Ovary (tissue), 9 donors: ENCODE results near the gene WNT5A. TPM values are rescaled to one million over a fixed set of nuclear protein-coding genes. Genes with fewer than 3 reads are reported as not detected.

Source experiments
- DNase-seq, 5 donors: peaks; one replicate each; pipeline ENCODE4 v3.0.0-alpha.2; 2019 to 2020
- H3K27ac ChIP-seq, 2 donors: fragments of 200-600 bp; one replicate each; pipeline versions ENCODE4 v1.5.1 to v1.8.0; 2019 to 2022
- H3K27me3 ChIP-seq: fragments of 200-600 bp; one replicate; pipeline ENCODE4 v1.8.0; 2022
- H3K36me3 ChIP-seq: fragments of 200-600 bp; sonication (generic); one replicate; pipeline ENCODE4 v1.5.1; 2019
- H3K4me1 ChIP-seq: one replicate; pipeline ENCODE4 v1.8.1; 2013; ENCODE audit warnings: mild to moderate bottlenecking, moderate library complexity; ENCODE audit not compliant: insufficient read depth
- H3K4me3 ChIP-seq: fragments of 200-600 bp; sonication (generic); one replicate; pipeline ENCODE4 v1.5.1; 2017
- H3K9me3 ChIP-seq, 2 donors: fragments of 200-600 bp in 1 of 2; sonication (generic) in 1 of 2; one replicate each; pipeline versions ENCODE4 v1.5.1 to v1.8.1; 2013 to 2019; ENCODE audit warnings: mild to moderate bottlenecking in 1 of 2, moderate library complexity in 1 of 2
- EP300 ChIP-seq: sonication (generic); formaldehyde crosslinking; IDR thresholded peaks from one replicate; pipeline ENCODE4 v1.6.1; 2017; ENCODE audit warnings: antibody characterized with exemption
- POLR2A ChIP-seq: fragments of 450-650 bp; IDR thresholded peaks from one replicate; pipeline ENCODE4 v1.6.1; 2017; ENCODE audit warnings: antibody characterized with exemption, mild to moderate bottlenecking, moderate library complexity
- WGBS, 3 donors: extraction: QIAGEN DNeasy Blood & Tissue Kit in 1 of 3; methylation state at CpG; one replicate each; pipeline versions ENCODE4 v1.1.5 to v1.1.7; 2013 to 2017; 5-methylcytosine and 5-hydroxymethylcytosine counted together
- intact Hi-C, 4 donors: fragments of 100-400 bp; cut with DNase I; formaldehyde crosslinking; loops; one replicate each; pipeline versions ENCODE4 v1.11.0 to v1.15.1; 2022 to 2023
- polyA plus RNA-seq, 2 donors: library from polyadenylated mRNA; stranded (reverse); fragments of 200-250 nt in 1 of 2; fragments of 350-450 nt in 1 of 2; fragmentation: Illumina TruSeq in 1 of 2; extraction: RNeasy Lipid Tissue Mini Kit (QIAGEN cat#74804) in 1 of 2; gene quantifications; one replicate each; pipeline ENCODE4 v1.2.3, GENCODE V29; 2013 to 2014
- total RNA-seq, 7 donors: library from RNA; depleted of rRNA in 2 of 7; stranded (reverse); fragments of >200 nt in 2 of 7; fragmentation: NEBNext Ultra II Directional in 3 of 7; extraction: Animal tissue kit (Norgen Biotek cat#: 25700) in 3 of 7; gene quantifications; one replicate each; pipeline versions ENCODE4 v1.1.0 to v1.2.4, GENCODE V29; 2016 to 2023
- TF ChIP-seq, protein P1 (sequence below), 3 donors: fragments of 450-650 bp in 2 of 3; fragments of 200-600 bp in 1 of 3; IDR thresholded peaks; one replicate each; pipeline versions ENCODE4 v1.5.1 to v1.8.0; 2016 to 2022; ENCODE audit warnings: antibody characterized with exemption in 3 of 3, mild to moderate bottlenecking in 1 of 3
- donor health status: DM: no; HTN: no; CAD: no; lungs with moderate emphysema.
- donor health status: DM: no; HTN: no; CAD: no.
- donor health status: Bipolar disorder and iron deficiency.
- donor health status: DM: yes; HTN: yes; CAD: no.
- donor health status: DM: no; HTN: no; CAD: no.
- donor health status: DM: yes; HTN: yes; CAD: no.

Gene WNT5A
- total and polyA plus RNA-seq, 9 donors = 10.1 to 26.9 (median 18.3) TPM

DNA sequence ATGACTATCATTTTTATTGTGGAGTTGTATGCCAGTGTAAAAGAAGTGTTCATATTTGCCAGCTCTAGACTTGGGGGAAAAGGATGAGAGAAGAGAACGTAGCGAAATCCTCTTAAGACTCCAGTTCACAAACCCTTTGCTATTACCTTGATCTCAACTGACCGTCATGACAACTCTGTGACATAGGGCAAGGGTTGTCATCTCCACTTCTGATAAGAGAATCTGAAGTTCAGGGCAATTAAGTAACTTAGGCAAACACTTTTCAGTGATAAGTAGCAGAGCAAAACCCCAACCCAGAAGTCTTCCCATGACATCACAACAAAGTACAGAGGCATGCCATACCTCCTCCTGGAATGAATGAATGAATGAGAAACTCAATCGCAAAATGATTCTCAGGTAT is 40.3 kb upstream of the WNT5A start:
- no peak for DNase-seq
- Histone ChIP-seq H3K9me3 (no peaks in the 10 kb centered on the region), H3K4me1 (peaks cover 2% of the 10 kb centered on the region), H3K27ac (no peak overlapping the region), H3K27me3 (no peaks in the 10 kb centered on the region), H3K36me3 (no peaks in the 10 kb centered on the region), H3K4me3 (no peak overlapping the region)
- TF ChIP-seq EP300 (no peak), POLR2A (no peak)
- TF ChIP-seq, protein P1, sequence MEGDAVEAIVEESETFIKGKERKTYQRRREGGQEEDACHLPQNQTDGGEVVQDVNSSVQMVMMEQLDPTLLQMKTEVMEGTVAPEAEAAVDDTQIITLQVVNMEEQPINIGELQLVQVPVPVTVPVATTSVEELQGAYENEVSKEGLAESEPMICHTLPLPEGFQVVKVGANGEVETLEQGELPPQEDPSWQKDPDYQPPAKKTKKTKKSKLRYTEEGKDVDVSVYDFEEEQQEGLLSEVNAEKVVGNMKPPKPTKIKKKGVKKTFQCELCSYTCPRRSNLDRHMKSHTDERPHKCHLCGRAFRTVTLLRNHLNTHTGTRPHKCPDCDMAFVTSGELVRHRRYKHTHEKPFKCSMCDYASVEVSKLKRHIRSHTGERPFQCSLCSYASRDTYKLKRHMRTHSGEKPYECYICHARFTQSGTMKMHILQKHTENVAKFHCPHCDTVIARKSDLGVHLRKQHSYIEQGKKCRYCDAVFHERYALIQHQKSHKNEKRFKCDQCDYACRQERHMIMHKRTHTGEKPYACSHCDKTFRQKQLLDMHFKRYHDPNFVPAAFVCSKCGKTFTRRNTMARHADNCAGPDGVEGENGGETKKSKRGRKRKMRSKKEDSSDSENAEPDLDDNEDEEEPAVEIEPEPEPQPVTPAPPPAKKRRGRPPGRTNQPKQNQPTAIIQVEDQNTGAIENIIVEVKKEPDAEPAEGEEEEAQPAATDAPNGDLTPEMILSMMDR (IDR thresholded peaks at IDR 0.05) = no peak
- intact Hi-C loops = no loop called here
- WGBS, 3 donors = 96 to 99% (median 98%) methylated on average over 4 of the region's 4 CpGs

DNA sequence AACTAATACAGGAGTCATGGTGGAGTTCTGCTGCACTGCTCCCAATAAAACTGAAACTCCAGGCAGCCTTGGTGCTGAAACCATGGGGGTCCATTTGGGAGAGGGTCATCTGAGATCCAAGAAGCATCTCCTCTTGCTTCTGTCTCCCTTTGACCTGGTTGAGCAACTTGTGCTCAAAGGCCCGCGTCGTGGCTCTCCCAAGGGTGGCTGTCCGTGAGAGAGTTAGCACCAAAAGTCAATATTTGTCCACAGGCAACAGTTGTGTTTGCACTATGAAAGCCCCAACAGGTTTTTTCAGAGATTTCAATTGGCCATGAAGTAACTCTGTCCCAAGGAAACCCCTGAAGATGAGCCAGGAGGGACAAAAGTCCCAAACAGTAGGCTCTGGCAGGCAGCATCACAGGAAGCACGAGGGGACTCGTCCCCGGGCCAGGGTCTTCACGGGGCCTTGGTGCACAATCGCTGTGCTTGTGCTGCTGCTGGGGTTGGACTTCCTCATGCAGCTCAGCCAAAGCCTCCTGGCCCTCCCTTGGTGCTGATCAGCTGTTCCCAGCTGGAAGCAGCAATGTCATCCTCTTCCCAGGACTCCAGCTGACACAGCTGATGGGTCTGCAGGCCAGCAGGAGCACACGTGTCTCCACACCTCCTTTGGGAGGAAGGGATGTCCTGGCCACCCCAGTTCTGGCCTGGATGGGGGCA is 39.4 kb upstream of the WNT5A start:
- Histone ChIP-seq H3K9me3 (no peaks in the 10 kb centered on the region), H3K36me3 (no peaks in the 10 kb centered on the region), H3K4me3 (no peak overlapping the region), H3K4me1 (peaks cover 2% of the 10 kb centered on the region), H3K27me3 (no peaks in the 10 kb centered on the region), H3K27ac (no peak overlapping the region)
- DNase-seq = no peak
- no peak for TF ChIP-seq POLR2A
- no peak for TF ChIP-seq EP300
- TF ChIP-seq, protein P1 (IDR thresholded peaks at IDR 0.05) = no peak
- 77 to 93% (median 80%) methylated on average over 10 of the region's 10 CpGs for WGBS, 3 donors
- intact Hi-C loops = no loop called here

DNA sequence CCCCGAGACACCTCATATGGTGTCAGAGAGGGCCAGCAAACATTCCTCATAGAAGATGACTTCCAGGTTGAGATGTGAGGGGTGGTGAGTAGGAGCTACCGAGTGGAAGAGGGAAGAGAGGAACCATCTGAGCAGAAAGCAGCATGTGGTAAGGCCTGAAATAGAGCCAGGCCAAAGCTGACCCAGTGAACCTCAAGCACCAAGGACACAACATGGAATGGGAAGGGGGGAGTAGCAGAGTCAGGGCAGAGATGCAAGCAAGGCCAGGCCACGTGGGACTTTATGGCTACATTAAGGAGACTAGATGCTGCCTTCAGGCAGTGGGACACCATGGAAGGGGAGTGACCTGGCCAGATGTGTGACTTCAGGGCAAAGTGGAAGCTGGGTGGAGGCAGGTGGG is 38.3 kb upstream of the WNT5A start:
- DNase-seq = no peak
- no peaks in the 10 kb centered on the region for H3K27me3 ChIP-seq
- H3K36me3 ChIP-seq = no peaks in the 10 kb centered on the region
- TF ChIP-seq EP300 (no peak), POLR2A (no peak)
- TF ChIP-seq, protein P1 (IDR thresholded peaks at IDR 0.05) = no peak
- 50 to 57% (median 51%) methylated on average over 3 of the region's 3 CpGs for WGBS, 3 donors
- intact Hi-C loops = no loop called here
- H3K27ac ChIP-seq = no peak overlapping the region
- no peak overlapping the region for H3K4me3 ChIP-seq
- peaks cover 2% of the 10 kb centered on the region for H3K4me1 ChIP-seq
- H3K9me3 ChIP-seq = no peaks in the 10 kb centered on the region

DNA sequence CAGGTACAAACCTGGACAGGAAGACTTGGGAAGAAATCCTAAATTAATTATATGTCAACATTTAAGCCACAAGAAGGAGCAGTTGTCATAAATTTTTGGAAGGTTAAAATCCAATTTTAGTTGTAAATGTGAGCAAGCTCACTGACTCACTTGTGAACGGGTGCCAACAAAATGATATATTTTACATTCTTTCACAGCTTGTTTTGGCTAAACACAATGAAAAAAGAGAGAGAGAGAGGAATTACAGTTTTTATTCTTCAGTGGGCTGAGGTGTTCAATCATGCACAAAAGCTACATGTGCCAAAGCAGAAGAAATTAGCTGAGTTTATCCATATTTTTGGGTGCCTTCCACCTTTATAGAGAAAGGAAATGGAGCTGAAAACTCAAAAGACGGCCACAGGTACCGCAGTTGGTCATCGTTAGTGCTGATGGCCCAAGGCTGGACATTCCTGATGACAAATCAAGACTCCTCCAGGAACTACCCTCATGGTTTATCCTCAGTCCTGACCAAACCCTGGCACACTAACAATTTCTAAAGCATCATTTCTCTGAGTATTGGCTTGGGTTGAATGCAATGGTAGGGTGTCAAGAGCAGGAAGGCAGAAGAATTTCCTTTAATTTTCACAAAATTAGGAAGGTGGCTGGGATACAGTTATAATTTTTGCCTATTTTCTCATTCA is 37.6 kb upstream of the WNT5A start:
- Histone ChIP-seq H3K4me3 (no peak overlapping the region), H3K27ac (no peak overlapping the region), H3K27me3 (no peaks in the 10 kb centered on the region), H3K36me3 (no peaks in the 10 kb centered on the region), H3K4me1 (peaks cover 2% of the 10 kb centered on the region), H3K9me3 (no peaks in the 10 kb centered on the region)
- 10 to 23% (median 15%) methylated on average over 4 of the region's 4 CpGs for WGBS, 3 donors
- TF ChIP-seq EP300 (no peak), POLR2A (no peak)
- TF ChIP-seq, protein P1 (IDR thresholded peaks at IDR 0.05) = no peak
- no peak for DNase-seq
- intact Hi-C loops = no loop called here
